Activated CD4-positive, alpha-beta T cell treated with anti-CD3 and anti-CD28 coated beads, Interleukin-2, amount 50 U/mL, for 16 hours (primary cell): ENCODE measurements around the gene ASTN1.

Experiments used
- DNase-seq: peaks from one replicate; pipeline ENCODE4 v3.0.0-alpha.2; 2020

Gene ASTN1

DNA sequence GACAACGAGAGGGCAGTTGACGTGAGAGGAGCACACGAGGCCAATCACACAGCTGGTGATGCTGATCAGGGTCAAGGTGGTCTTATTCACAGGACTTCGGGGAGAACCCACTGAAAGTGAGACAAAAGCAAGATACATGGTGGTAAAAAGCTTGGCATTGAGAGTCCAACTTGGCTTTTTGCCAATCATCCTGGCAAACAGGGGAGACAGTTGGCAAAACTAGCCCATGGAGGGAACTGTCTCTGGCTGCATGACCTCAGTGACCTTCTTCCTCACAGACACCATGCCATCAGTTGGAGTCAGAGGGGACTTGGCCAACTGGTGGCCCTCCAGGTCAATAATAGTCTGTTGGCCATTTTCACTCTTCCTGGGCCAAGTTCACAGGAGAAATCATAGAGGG, 139.9 kb downstream of the ASTN1 start:
- no peak for DNase-seq

DNA sequence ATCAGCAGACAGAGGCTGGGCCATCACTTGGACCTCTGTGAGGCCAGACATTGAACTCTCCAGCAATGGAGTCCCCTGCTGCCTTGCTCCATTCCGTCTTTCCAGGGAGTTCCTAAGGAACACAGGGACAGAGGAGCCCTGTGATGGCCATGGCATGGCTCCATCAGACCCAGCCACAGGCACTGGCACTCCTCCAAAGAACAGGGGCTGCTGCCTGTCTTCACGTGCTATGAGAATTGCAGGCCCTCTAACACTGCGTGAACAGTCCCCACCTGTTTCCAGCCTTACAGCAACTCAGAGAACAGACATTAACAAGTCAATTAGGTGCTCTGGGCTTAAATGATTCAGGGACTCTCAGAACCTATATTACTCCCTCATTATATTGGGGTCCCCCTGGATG, 140.8 kb downstream of the ASTN1 start:
- no peak for DNase-seq

DNA sequence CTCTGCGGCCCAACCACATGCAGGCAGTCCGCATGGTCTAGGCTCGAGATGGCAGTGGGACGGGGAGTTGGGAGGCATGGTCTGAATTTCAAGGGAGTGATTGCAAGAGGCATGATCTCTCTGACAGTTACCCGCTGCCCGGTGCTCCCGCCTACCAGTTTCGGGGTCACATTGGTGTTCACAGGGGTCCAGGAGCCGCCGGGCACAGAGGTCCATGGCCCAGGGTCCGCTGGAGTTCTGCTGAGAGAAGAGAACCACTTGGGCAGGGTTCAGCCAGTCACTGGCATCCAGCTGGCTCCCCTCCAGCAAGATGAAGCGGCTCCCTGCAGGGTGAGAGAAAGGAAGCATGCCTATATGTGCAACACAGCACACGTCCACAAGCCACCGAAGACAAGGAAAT, 141.3 kb downstream of the ASTN1 start:
- no peak for DNase-seq

DNA sequence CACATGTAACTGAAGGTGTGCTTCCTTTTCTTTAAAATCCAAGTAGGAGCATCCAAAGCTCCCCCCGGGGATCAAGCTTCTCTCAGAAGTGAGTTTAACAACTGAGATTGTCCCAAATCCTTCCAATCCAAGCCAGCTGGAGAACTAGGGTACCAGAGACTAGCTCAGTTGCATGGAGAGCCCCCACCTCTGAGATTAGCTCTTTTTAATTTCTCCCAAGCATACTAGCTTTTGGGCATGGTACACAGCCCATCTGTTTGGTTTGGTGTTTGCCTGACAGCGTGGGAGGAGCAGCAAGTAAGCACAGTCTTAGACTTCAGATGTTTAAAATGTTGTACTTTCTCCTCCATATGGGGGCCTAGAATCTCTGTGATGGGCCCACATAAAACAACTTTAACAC, 142.8 kb downstream of the ASTN1 start:
- DNase-seq = no peak

DNA sequence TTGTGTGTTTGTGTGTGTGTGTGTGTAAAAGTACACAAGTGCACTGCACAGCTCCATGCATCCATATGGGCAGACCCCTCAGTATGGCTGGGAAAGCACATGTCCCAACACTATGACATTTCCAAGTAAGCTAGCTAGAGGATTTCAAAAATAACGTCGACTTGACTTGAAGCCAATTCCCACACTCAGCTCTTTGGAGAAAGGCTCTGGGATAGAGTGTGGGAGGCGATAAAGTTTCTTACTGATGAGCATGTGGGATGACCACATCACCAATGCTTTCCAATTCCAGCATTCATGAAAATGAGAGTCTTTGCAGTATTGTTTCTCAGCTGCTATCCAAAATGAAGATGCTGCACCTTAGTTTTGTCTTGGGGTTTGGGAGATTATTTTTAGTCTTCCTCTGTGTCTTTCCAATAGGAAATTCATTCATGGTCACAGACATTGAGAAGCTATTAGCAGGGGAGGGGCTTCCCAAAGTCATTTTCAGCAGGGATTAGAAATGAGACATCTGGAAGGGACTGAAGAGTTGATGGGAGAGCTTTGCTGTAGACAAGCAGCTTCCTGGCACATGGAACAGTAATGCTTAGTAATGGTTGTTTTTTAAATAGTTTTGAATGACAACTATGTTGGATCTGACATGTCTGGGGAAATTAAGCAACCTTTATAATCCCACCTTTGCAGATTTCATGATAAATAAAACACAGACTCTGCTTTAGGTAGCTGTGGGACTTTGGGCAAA, 143.5 kb downstream of the ASTN1 start:
- DNase-seq = no peak

DNA sequence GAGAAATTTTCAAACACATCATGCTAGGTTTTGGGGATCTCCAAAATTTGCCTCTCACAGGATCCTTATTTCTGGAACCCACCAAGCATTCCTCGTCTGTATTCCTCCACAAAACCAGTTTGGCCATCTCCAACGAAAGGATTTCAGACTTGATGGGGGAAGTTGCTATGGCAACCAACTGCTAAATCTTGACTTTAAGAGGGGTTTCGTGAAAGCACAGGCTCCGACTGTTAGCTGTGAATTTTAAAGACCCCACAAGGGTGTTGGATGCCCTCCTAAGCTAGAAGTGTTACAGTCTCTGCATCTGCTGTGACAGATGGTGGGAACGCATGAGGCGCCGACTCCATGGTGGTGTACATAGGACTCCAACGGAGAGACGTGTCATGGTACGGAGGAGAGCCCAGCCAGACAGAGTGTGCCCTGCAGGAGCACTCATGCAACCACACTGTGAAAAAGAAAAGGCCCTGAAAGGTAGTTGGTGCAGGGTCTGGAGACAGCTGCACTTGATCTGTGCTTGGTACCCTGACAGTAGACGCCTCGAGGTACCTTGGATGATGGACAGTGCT, 147.1 kb downstream of the ASTN1 start:
- DNase-seq = no peak

DNA sequence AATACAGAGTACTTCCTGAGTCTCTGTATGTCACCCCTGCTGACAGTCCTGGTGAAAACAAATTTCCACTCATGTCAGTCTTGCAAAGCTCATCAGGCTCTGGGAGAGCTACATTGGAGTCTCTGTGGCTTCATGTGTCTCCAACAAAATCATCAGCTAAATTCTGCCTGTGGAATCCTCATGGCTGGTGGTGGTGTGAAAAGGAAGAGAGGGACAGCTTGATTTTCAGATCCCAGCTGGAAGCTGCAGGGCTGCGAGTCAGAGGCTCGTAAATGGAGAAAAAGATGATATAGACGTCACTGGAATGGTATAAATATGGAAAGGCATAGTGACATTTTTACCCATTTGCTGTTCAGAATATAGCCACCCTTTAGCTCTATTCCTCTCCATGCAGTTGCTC, 150.2 kb downstream of the ASTN1 start:
- DNase-seq = no peak

DNA sequence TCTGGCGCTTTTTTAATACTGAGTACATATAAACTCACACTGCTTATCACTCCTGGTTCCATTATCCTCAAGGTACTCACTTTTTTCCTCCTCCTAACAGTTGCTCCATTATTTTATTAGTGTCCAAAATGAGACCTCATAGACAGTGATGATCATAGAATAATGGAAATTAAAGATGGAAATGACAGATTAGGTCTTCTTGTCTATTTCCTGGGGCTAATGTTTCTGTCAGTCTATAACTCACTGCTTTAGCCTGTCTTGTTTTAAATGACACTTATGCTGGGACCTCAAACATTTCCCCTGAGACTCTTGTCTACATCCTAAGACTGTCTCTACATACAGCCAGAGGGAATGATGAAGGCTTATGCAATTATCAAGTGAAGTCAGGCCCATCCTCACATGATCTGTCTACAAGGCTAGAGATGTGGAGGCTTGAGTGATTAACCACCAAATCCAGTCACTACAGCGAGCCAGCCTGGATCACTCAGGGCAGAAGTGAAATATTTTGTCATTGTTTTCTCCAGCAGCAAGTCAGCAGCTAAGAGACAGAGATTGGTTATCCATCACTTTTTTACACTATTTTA, 152.1 kb downstream of the ASTN1 start:
- no peak for DNase-seq

DNA sequence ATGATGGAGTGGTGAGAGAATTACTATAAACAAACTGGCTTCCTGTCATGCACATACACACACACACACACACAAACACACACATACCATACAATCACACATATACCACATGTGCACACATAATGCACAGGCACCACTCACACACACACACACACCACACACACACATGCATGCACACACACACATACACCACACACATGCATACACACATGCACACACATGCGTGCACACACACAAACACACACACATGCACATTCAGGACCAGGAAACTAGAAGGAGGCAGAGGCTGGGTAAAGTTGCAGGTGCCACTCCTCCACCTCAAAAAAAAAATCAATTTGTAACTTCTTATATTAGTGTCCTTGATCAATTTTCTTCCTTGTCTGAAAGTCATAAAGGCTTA, 153.0 kb downstream of the ASTN1 start:
- no peak for DNase-seq

DNA sequence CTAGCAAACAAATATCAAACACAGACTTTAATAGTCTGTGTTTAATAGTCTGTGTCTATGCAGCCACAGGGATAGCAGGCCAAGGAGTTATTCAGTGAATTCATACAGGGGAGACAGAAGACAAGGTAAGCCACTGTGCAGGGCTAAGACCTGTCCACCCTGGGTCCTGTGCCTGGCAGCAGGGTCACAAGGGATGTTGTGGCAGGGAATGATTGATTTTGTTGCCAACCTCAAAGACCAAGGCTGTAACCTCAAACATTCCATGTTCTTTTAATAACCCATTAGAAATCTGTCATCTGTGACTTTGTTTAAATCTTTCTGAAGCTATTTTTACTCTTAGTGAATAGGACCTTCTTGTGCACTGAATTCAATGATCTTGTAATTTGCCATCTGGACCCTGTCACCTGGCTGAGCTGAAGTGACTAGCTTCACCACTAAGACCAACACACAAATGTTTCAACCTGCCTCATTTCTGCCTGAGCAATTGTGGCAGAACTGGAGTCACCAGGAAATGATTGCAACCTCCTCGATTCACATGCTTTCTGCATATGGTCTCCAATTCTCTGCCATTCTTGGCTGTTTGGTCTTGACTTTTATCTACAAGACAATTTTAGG, 154.2 kb downstream of the ASTN1 start:
- DNase-seq = no peak

DNA sequence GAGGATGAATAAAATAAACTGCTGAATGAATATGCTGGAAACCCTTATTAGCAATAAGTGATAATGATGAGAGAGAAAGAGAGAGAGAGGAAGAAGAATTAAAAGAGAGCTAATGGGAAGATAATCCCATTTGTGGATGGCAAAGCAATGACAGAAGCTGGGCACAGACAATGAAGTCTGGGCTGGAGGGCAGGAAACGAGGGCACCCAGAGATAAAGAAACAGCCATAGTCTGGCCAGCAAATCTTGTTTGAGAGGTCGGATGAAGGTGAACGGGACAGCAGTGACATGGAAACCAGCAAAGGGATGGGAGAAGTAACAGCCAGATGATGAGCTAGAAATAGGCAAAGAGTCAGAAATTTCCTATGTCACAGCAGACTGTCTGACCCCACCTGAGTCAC, 155.9 kb downstream of the ASTN1 start:
- DNase-seq = no peak

DNA sequence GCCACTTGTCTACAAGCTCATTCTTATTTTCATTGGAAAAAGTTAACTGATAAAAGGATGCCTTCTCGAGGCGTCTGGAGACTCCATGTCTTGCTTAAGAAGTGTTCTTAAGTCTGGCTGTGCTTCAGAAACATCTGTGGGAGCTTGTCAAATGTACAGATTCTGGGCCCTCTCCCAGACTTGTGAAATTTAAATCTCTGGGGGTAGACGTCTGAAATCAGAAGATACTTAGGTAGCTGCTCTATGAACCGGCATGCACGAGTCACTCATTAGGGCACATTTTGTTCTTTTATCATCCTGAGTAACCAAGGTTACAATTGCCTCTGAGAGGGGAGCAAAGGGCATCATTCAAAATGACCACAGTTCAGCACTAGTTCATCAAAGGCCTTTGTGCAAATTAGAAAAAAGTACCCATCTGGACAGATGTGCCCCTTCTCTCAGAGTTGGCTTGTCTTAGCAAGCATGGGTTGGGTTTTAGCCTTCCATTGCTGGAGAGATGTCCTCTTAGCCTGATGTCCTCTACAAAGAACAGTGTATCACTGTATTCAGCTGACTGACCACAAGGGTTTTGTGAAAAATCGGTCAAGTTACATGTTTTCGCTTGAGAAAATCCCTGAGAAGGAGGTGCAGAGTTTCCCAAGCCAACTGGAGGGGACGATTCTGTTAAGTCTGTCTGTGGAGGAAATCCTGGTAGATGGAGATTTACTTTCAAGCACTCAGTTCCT, 156.9 kb downstream of the ASTN1 start:
- DNase-seq = no peak

DNA sequence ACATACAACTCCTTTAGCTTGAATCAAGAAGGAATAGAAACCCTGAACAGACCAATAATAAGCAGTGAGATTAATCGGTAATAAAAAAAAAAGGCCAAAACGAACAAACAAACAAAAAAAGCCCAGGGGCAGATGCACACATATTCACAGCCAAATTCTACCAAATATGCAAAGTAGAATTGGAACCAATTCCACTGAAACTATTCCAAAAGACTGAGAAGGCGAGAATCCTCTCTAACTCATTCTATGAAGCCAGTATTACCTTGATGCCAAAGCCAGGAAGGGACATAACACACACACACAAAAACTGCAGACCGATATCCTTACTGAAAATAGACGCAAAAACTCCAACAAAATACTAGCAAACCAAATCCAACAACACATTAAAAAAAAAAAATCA, 161.6 kb downstream of the ASTN1 start:
- DNase-seq = no peak

DNA sequence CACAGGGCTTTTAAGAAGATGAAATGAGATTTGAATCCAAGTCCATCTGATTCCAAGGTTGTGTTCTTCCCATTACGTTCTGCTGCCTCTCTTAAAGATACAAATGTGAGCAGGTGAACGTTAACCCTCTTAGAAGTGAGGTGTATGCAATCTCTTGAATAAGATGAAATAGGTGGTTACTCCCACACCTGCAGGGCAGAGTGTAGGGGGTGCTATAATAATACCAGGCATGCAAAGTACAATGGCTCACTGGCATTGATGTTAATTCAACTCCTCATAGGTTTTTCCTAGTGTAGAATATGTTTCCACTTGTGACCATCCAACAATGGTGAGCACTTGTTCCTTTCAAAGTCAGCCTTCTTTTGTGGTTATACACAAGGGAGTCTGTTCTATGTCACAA, 163.0 kb downstream of the ASTN1 start:
- no peak for DNase-seq

DNA sequence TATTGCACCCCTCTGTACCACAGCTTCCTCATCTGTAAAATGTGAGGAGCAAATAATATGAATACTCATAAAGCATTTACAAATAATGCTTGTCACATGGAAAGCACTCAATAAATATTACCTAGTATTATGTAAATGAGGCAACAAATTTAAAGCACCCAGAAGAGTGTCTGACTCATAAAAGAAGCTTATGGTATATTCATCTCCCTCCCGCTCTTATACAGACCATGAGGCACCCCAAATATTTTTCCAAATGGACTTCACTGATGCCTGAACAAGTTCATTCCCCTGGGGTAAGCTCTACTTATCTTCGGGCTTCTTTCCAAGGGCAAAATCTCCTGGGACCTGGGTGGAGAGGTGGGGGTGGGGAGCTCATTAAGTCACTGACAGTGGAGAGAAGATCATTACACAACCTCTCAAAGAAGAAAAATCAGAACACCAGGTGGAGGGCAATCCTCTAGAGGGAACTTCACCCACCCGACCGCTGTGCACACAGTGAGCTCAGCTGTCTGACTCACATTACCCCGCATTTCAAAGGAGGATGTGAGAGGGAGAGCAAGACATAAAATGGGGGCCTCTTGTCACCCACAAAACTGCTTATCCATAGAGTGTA, 166.2 kb downstream of the ASTN1 start:
- DNase-seq = no peak

DNA sequence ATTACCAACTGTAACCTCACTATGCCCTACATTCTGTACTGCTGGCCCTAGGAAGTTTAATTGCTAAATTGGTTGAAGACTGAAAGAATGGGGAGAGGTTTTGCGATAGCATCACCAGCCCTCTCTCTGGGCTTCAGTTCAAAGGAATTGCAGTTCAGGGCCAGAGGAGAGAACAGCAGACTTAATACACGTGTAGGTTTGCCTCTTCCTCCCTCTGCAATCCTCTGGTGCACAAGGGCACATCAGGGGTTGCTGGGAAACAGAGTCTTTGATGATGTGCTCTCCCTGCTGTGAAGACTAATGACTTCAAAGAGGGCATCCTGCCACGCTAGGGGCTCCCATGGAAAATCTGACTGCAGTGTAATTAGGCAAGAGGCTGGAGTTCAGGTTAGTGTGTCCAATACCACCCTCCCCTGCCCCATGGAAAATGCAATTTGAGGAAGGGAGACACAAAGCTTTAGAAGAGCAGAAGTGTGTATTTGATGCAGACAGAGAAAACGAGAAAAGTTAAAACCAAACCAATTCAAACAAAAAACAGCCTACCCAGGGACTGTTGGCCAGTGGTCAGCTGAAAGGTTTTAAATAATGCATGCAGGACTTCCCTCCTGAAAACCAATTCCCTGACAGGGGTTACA, 167.9 kb downstream of the ASTN1 start:
- no peak for DNase-seq

DNA sequence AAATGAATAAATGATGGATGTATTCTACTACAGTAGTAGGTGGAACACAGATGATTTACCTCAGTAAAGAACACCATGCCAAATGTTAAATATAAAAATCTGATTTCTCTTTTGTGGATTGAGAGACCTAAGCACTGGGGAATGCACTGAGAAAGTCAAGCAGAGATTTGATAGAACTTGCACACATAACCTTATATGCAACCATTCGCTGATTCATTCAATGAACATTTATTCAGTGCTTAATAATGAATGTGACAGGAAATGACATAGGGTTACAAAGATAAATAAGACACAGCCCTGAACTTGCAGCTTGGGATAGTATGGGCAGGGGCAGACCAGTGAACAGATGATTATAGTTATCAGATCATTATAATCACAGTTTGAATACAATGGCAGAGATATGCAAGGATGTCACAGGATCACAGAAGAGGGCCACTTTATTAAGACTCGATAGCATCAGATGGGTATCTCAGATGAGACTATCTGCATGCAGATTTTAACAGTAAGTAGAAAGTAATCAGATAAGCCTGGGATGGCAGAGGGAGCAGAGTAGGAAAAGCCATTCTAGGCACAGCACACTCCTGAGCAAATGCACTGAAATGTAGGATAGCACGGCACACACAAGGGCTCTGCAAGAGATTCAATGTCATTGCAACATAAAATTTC, 169.4 kb downstream of the ASTN1 start:
- DNase-seq = no peak

DNA sequence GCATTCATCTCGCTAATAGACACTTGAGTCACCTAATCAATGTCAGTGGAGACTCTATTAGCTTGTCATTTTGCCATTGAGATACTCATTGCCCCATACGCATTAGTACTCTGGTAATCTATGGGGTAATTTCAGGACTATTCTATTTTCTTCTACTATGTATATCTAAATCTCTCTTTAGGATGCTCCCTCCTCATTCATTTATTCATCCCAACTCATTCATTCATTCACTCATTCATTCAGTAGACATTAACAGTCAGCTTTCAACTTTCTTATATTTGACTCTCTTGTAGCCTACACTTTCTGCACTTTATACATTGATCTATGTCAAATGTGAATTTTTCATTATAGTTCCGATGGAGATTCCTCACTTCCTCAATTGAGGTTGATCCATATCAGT, 170.9 kb downstream of the ASTN1 start:
- no peak for DNase-seq

DNA sequence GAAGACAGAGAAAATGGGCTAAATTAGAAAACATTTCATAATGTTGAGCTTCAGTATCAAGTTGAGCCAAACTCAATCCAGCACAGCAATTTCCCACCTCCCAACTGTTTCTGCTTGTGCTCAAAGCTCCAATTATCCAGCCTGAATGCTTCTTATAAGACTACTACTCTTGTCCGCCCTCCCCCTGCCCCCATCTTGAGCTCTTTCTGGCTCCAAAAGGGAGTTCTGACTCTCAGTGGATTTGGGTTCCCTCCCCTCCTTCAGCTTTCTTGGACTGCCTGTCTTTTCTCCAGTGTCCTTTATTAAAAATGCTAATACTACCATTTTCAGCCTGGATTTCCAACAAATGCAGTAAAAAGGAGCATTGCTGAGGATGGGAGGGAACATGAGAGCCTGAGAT, 174.8 kb downstream of the ASTN1 start:
- no peak for DNase-seq

DNA sequence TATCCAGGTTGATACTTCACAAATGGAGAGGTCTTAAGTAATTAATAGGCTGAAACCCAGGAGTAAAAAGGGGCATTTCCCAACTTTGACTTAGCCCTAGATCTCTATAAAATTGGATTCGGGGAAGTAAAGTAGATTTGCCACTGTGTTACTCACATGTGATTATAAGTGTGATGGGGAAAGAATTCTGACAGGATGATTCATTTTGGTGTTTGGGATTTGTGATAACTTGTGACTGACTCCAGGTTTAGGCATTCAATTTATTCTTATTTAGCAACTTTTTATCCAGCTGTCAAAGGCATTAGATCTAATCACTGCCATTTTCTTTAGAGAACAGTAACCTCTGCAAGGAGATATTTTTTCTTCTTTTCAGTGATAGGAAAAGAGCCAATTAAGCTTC, 175.5 kb downstream of the ASTN1 start:
- no peak for DNase-seq

DNA sequence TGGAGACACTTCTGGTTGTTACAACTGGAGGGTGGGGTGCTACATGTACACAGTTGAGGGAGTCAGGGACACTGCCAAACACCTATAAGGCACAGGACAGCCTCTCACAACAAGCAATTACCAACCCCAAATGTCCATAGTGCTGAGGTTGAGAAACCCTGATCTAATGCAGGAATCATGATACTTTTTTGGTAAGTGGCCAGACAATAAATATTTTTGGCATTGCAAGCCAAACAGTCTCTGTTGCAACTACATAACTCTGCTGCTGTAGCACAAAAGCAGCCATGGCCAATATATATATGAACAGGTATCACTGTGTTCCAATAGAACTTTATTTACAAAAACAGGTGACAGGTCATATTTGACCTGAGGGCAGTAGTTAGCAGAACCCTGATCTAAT, 177.5 kb downstream of the ASTN1 start:
- DNase-seq = no peak

DNA sequence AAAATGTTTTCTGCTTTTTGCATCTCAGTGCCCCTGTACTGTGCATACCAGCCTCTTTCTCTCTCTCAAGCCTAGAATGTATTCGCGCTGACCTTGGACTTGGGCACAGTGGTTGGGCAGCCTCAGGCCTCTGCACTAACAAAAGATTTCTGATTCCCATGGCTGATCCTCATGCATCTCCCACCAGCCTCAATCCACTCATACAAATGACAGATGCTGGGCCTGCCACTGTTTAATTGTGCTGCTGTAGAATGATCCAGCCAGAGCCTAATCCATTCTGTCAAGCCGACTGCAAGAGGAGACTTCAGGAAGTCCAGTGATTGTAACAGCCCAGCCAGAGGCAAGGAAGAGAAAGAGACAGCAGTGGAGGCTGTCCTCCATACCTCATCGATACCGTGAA, 180.8 kb downstream of the ASTN1 start:
- DNase-seq = no peak
